Neural cell (in vitro differentiated cells): ENCODE results near the gene LINC00237. TPM values are rescaled to one million over a fixed set of nuclear protein-coding genes. Genes with fewer than 3 reads are reported as not detected.

Source experiments
- H2AFZ ChIP-seq: fragments of 200-600, 300-800 bp; sonication (generic), shearing (Covaris generic); 2 replicates; pipeline ENCODE4 v1.6.0; 2014; ENCODE audit warnings: low read depth, mild to moderate bottlenecking, antibody characterized with exemption, low read length, moderate library complexity
- H3F3A ChIP-seq: fragments of 200-600 bp; shearing (Covaris generic); 2 replicates; pipeline ENCODE4 v1.6.1; 2016; ENCODE audit warnings: mild to moderate bottlenecking, moderate library complexity, mixed read lengths, antibody characterized with exemption, low read length; ENCODE audit not compliant: insufficient read depth, poor library complexity, severe bottlenecking
- H3K27ac ChIP-seq: fragments of 200-600, 300-800 bp; sonication (generic), shearing (Covaris generic); 2 replicates; pipeline ENCODE4 v1.5.1; 2014; ENCODE audit warnings: mild to moderate bottlenecking, low read length, moderate library complexity
- H3K27me3 ChIP-seq: fragments of 300-800, 200-600 bp; sonication (generic), shearing (Covaris generic); 2 replicates; pipeline ENCODE4 v1.6.0; 2014; ENCODE audit warnings: mild to moderate bottlenecking, low read depth, low read length, moderate library complexity; ENCODE audit not compliant: insufficient read depth
- H3K36me3 ChIP-seq: fragments of 300-800, 200-600 bp; sonication (generic), shearing (Covaris generic); 2 replicates; pipeline ENCODE4 v1.5.1; 2014; ENCODE audit warnings: mild to moderate bottlenecking, antibody characterized with exemption, low read length, moderate library complexity; ENCODE audit not compliant: insufficient read depth
- H3K4me2 ChIP-seq: fragments of 300-800, 200-600 bp; sonication (generic), shearing (Covaris generic); 2 replicates; pipeline ENCODE4 v1.6.0; 2014; ENCODE audit warnings: mild to moderate bottlenecking, low read length
- H3K4me3 ChIP-seq: fragments of 300-800, 200-600 bp; sonication (generic), shearing (Covaris generic); 2 replicates; pipeline ENCODE4 v1.5.1; 2014; ENCODE audit warnings: mild to moderate bottlenecking, low read length, moderate library complexity
- H3K79me2 ChIP-seq: fragments of 200-600 bp; shearing (Covaris generic); replicated peaks from 2 replicates; pipeline ENCODE4 v1.6.0; 2014; ENCODE audit warnings: mild to moderate bottlenecking, low read length, moderate library complexity; ENCODE audit not compliant: insufficient read depth
- H3K9ac ChIP-seq: fragments of 300-800, 200-600 bp; sonication (generic), shearing (Covaris generic); 2 replicates; pipeline ENCODE4 v1.6.1; 2016; ENCODE audit warnings: mild to moderate bottlenecking, low read length, mixed read lengths
- H3K9me2 ChIP-seq: fragments of 200-600 bp; shearing (Covaris generic); 2 replicates; pipeline ENCODE4 v1.6.1; 2016; ENCODE audit warnings: mild to moderate bottlenecking, low read length, mixed read lengths; ENCODE audit not compliant: insufficient read depth
- H3K9me3 ChIP-seq: fragments of 200-600, 300-800 bp; sonication (generic), shearing (Covaris generic); 2 replicates; pipeline ENCODE4 v1.6.1; 2016; ENCODE audit warnings: mild to moderate bottlenecking, mixed run types, low read length, moderate library complexity, mixed read lengths
- H4K20me1 ChIP-seq: fragments of 200-600 bp; shearing (Covaris generic); 2 replicates; pipeline ENCODE4 v1.6.1; 2016; ENCODE audit warnings: mild to moderate bottlenecking, mixed run types; ENCODE audit not compliant: insufficient read depth
- EP300 ChIP-seq: fragments of 450-650 bp; conservative IDR thresholded peaks from 2 replicates; pipeline ENCODE4 v1.6.1; 2014; ENCODE audit warnings: antibody characterized with exemption, mild to moderate bottlenecking, moderate library complexity; ENCODE audit not compliant: poor library complexity, severe bottlenecking
- EZH2 ChIP-seq: fragments of 200-600, 300-800 bp; shearing (Covaris generic), sonication (generic); IDR thresholded peaks from 2 replicates; pipeline ENCODE4 v1.6.1; 2014; ENCODE audit warnings: antibody characterized with exemption, low read length, borderline replicate concordance, mild to moderate bottlenecking; ENCODE audit not compliant: insufficient read depth, poor library complexity, severe bottlenecking
- MXI1 ChIP-seq: fragments of 450-650 bp; conservative IDR thresholded peaks from 2 replicates; pipeline ENCODE4 v1.6.1; 2014; ENCODE audit warnings: antibody characterized with exemption, mild to moderate bottlenecking; ENCODE audit not compliant: poor library complexity, severe bottlenecking
- POLR2AphosphoS5 ChIP-seq: IDR thresholded peaks from 2 replicates; pipeline ENCODE4 v1.6.1; 2012
- SMC3 ChIP-seq: fragments of 450-650 bp; conservative IDR thresholded peaks from 2 replicates; pipeline ENCODE4 v1.6.1; 2014; ENCODE audit warnings: antibody characterized with exemption, mild to moderate bottlenecking, moderate library complexity; ENCODE audit not compliant: poor library complexity
- TAF1 ChIP-seq: IDR thresholded peaks from 2 replicates; pipeline ENCODE4 v1.6.1; 2012; ENCODE audit warnings: low read depth
- polyA plus RNA-seq: library from polyadenylated mRNA; depleted of rRNA; stranded (reverse); fragments of >200 nt; gene quantifications from 2 replicates; pipeline ENCODE4 v1.2.3, GENCODE V29; 2014
- TF ChIP-seq, protein P1 (sequence below): IDR thresholded peaks from 2 replicates; pipeline ENCODE4 v1.6.1; 2012; ENCODE audit warnings: borderline replicate concordance
- TF ChIP-seq, protein P2 (sequence below): fragments of 450-650 bp; IDR thresholded peaks from 2 replicates; pipeline ENCODE4 v1.5.1; 2014; ENCODE audit warnings: antibody characterized with exemption, mild to moderate bottlenecking, moderate library complexity; ENCODE audit not compliant: poor library complexity, severe bottlenecking

LINC00237 gene
- polyA plus RNA-seq, 1 donor from 2014 or later: not detected

DNA sequence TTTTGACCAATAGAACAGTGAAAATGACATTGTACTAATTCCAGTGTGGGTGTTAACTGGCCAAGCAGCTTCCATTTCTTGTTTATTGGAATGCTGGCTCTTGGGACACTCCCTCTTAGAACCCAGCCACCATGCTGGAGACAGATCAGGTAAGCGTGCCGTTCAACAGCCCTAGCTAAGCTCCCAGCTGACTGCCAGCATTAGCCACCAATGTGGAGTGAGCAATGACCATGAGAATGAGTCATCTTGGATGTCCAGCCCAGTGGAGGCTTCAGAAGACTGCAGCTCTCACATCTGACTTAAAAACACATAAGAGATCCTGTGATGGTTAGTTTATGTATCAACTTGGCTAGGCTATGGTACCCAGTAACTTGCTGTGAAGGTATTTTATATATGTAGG lies 3.0 kb upstream of the LINC00237 start:
- no peak overlapping the region for H3K27ac ChIP-seq
- H3F3A ChIP-seq: no peaks in the 10 kb centered on the region
- H3K4me2 ChIP-seq: no peak overlapping the region
- TF ChIP-seq TAF1 (no peak), EP300 (no peak), POLR2AphosphoS5 (no peak)
- H2AFZ ChIP-seq: no peak overlapping the region
- H3K79me2 ChIP-seq: no peaks in the 10 kb centered on the region
- no peaks in the 10 kb centered on the region for H3K9me3 ChIP-seq
- H3K27me3 ChIP-seq: peaks cover 84% of the 10 kb centered on the region
- H3K9me2 ChIP-seq: no peaks in the 10 kb centered on the region
- H3K4me3 ChIP-seq: no peak overlapping the region
- no peaks in the 10 kb centered on the region for H4K20me1 ChIP-seq
- no peaks in the 10 kb centered on the region for H3K36me3 ChIP-seq
- H3K9ac ChIP-seq: no peak overlapping the region

DNA sequence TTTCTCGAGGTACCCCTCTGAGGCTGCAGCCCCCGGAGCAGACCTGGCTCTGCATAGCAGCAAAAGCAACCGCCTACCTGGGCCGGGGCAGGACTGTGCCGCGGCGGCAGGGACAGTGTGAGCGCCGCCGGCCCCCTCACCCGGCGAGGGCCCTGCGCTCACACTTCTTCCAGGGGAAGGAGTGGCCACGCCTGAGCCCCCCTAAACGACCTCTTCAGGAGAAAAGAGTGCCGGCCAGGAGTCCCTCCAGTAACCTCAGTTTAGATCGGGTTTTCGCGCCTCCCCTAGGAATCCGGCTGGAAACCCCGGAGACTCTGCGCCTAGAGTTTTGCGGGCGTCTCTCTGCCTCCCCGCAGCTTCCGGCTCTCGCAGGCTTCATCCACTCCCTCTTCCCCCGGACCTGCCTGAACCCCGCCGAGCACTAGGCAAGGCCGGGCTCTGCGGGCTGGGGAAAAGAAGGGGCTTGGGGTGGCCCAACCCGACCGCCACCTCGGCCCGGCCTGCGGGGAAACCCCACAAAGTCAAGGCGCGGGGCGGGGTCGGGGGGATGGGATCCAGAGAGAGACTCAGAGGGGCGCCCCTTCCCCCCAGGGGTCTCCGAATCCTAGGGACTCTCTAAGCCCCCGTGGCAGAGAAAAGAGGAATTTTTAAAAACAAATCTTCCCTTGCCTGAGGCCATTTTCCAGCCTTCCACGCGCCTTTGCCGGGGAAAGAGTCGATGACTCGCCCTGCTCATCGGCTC lies 558 bp downstream of the LINC00237 start:
- Histone ChIP-seq H3K9me2 (no peaks in the 10 kb centered on the region), H3K9me3 (no peaks in the 10 kb centered on the region), H3K79me2 (no peaks in the 10 kb centered on the region), H3K27ac (no peak overlapping the region), H3K4me3 (peak overlapping the region; percentile 30), H3F3A (peaks cover 4% of the 10 kb centered on the region), H3K36me3 (no peaks in the 10 kb centered on the region), H3K27me3 (peaks cover 100% of the 10 kb centered on the region), H2AFZ (no peak overlapping the region), H3K4me2 (no peak overlapping the region), H4K20me1 (no peaks in the 10 kb centered on the region), H3K9ac (no peak overlapping the region)
- peak; percentile 96 for TF ChIP-seq EZH2
- TF ChIP-seq, protein P1, sequence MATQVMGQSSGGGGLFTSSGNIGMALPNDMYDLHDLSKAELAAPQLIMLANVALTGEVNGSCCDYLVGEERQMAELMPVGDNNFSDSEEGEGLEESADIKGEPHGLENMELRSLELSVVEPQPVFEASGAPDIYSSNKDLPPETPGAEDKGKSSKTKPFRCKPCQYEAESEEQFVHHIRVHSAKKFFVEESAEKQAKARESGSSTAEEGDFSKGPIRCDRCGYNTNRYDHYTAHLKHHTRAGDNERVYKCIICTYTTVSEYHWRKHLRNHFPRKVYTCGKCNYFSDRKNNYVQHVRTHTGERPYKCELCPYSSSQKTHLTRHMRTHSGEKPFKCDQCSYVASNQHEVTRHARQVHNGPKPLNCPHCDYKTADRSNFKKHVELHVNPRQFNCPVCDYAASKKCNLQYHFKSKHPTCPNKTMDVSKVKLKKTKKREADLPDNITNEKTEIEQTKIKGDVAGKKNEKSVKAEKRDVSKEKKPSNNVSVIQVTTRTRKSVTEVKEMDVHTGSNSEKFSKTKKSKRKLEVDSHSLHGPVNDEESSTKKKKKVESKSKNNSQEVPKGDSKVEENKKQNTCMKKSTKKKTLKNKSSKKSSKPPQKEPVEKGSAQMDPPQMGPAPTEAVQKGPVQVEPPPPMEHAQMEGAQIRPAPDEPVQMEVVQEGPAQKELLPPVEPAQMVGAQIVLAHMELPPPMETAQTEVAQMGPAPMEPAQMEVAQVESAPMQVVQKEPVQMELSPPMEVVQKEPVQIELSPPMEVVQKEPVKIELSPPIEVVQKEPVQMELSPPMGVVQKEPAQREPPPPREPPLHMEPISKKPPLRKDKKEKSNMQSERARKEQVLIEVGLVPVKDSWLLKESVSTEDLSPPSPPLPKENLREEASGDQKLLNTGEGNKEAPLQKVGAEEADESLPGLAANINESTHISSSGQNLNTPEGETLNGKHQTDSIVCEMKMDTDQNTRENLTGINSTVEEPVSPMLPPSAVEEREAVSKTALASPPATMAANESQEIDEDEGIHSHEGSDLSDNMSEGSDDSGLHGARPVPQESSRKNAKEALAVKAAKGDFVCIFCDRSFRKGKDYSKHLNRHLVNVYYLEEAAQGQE: no peak

GRCh38 chr20:21104921-21105320 lies 1.2 kb downstream of the LINC00237 start:
- no peak overlapping the region for H3K27ac ChIP-seq
- H3K4me3 ChIP-seq: no peak overlapping the region
- H3K79me2 ChIP-seq: no peaks in the 10 kb centered on the region
- no peaks in the 10 kb centered on the region for H3K36me3 ChIP-seq
- H3F3A ChIP-seq: peaks cover 4% of the 10 kb centered on the region
- peaks cover 100% of the 10 kb centered on the region for H3K27me3 ChIP-seq
- H3K9me2 ChIP-seq: no peaks in the 10 kb centered on the region
- no peak overlapping the region for H3K4me2 ChIP-seq
- no peaks in the 10 kb centered on the region for H3K9me3 ChIP-seq
- no peak overlapping the region for H3K9ac ChIP-seq
- H2AFZ ChIP-seq: no peak overlapping the region
- TF ChIP-seq TAF1 (no peak), SMC3 (no peak), EP300 (no peak), EZH2 (peak; percentile 19), POLR2AphosphoS5 (no peak), MXI1 (no peak)
- TF ChIP-seq, protein P1: no peak
- TF ChIP-seq, protein P2, sequence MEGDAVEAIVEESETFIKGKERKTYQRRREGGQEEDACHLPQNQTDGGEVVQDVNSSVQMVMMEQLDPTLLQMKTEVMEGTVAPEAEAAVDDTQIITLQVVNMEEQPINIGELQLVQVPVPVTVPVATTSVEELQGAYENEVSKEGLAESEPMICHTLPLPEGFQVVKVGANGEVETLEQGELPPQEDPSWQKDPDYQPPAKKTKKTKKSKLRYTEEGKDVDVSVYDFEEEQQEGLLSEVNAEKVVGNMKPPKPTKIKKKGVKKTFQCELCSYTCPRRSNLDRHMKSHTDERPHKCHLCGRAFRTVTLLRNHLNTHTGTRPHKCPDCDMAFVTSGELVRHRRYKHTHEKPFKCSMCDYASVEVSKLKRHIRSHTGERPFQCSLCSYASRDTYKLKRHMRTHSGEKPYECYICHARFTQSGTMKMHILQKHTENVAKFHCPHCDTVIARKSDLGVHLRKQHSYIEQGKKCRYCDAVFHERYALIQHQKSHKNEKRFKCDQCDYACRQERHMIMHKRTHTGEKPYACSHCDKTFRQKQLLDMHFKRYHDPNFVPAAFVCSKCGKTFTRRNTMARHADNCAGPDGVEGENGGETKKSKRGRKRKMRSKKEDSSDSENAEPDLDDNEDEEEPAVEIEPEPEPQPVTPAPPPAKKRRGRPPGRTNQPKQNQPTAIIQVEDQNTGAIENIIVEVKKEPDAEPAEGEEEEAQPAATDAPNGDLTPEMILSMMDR: no peak
- H4K20me1 ChIP-seq: no peaks in the 10 kb centered on the region
